H9 (cell line): ENCODE results near the gene PIAS4. TPM values are rescaled to one million over a fixed set of nuclear protein-coding genes. Genes with fewer than 3 reads are reported as not detected.
A peak's percentile ranks its signal among the peaks of the same experiment; 100 is the strongest.

Source experiments
- DNase-seq: peaks from one replicate; pipeline ENCODE4 v3.0.0-alpha.2; 2017
- H2AFZ ChIP-seq: one replicate; pipeline ENCODE4 v1.6.1; 2013; ENCODE audit warnings: mild to moderate bottlenecking, low read length, control low read depth, moderate library complexity
- H2AK5ac ChIP-seq: 2 replicates; pipeline ENCODE4 v1.6.1; 2013; ENCODE audit warnings: low read length, control low read depth, mixed read lengths; ENCODE audit not compliant: insufficient read length
- H2BK120ac ChIP-seq: one replicate; pipeline ENCODE4 v1.6.1; 2013; ENCODE audit warnings: low read depth, mild to moderate bottlenecking, low read length, control low read depth, inconsistent platforms; ENCODE audit not compliant: poor library complexity, severe bottlenecking
- H2BK12ac ChIP-seq: 2 replicates; pipeline ENCODE4 v1.6.1; 2013; ENCODE audit warnings: low read length, control low read depth, mixed read lengths, low read depth; ENCODE audit not compliant: insufficient read length
- H2BK15ac ChIP-seq: 2 replicates; pipeline ENCODE4 v1.6.1; 2013; ENCODE audit warnings: low read depth, low read length, control low read depth
- H2BK20ac ChIP-seq: one replicate; pipeline ENCODE4 v1.6.1; 2013; ENCODE audit warnings: low read depth, mild to moderate bottlenecking, low read length, control low read depth, inconsistent platforms; ENCODE audit not compliant: poor library complexity, severe bottlenecking
- H2BK5ac ChIP-seq: 2 replicates; pipeline ENCODE4 v1.6.1; 2013; ENCODE audit warnings: low read length, control low read depth, mixed read lengths; ENCODE audit not compliant: insufficient read length
- H3K14ac ChIP-seq: 2 replicates; pipeline ENCODE4 v1.6.1; 2013; ENCODE audit warnings: low read length, control low read depth; ENCODE audit not compliant: insufficient read depth
- H3K18ac ChIP-seq: 2 replicates; pipeline ENCODE4 v1.6.1; 2013; ENCODE audit warnings: low read depth, mild to moderate bottlenecking, mixed read lengths, low read length, control low read depth; ENCODE audit not compliant: insufficient read length
- H3K23ac ChIP-seq: 2 replicates; pipeline ENCODE4 v1.6.1; 2013; ENCODE audit warnings: low read length, control low read depth, mixed read lengths, low read depth; ENCODE audit not compliant: insufficient read length
- H3K23me2 ChIP-seq: 2 replicates; pipeline ENCODE4 v1.6.1; 2013; ENCODE audit warnings: low read depth, mild to moderate bottlenecking, mixed read lengths, low read length, control low read depth; ENCODE audit not compliant: insufficient read length, poor library complexity, severe bottlenecking
- H3K27ac ChIP-seq: 2 replicates; pipeline ENCODE4 v1.5.1; 2013; ENCODE audit warnings: low read length, control low read depth, mixed read lengths, low read depth; ENCODE audit not compliant: insufficient read length
- H3K27me3 ChIP-seq: 2 replicates; pipeline ENCODE4 v1.6.1; 2013; ENCODE audit warnings: low read length, control low read depth, inconsistent platforms; ENCODE audit not compliant: insufficient read depth
- H3K4ac ChIP-seq: 2 replicates; pipeline ENCODE4 v1.6.1; 2013; ENCODE audit warnings: low read depth, mild to moderate bottlenecking, control low read depth, inconsistent platforms, low read length, moderate library complexity
- H3K4me1 ChIP-seq: 2 replicates; pipeline ENCODE4 v1.6.1; 2013; ENCODE audit warnings: low read length, control low read depth, inconsistent platforms; ENCODE audit not compliant: insufficient read depth
- H3K4me2 ChIP-seq: 2 replicates; pipeline ENCODE4 v1.6.1; 2013; ENCODE audit warnings: low read length, control low read depth, mixed read lengths; ENCODE audit not compliant: insufficient read length, insufficient read depth
- H3K56ac ChIP-seq: 2 replicates; pipeline ENCODE4 v1.6.1; 2013; ENCODE audit warnings: low read depth, mild to moderate bottlenecking, mixed read lengths, low read length, control low read depth; ENCODE audit not compliant: insufficient read length
- H3K79me1 ChIP-seq: 2 replicates; pipeline ENCODE4 v1.6.1; 2013; ENCODE audit warnings: low read depth, mild to moderate bottlenecking, moderate library complexity, low read length, control low read depth, inconsistent platforms; ENCODE audit not compliant: insufficient read depth, poor library complexity, severe bottlenecking
- H3K79me2 ChIP-seq: 2 replicates; pipeline ENCODE4 v1.6.1; 2013; ENCODE audit warnings: low read length, control low read depth, inconsistent platforms; ENCODE audit not compliant: insufficient read depth
- H3K9ac ChIP-seq: 2 replicates; pipeline ENCODE4 v1.6.1; 2013; ENCODE audit warnings: low read length, control low read depth, mixed read lengths; ENCODE audit not compliant: insufficient read length; ENCODE audit errors: extremely low read depth
- H3K9me3 ChIP-seq: one replicate; pipeline ENCODE4 v1.6.1; 2013; ENCODE audit warnings: low read depth, low read length, inconsistent platforms; ENCODE audit not compliant: control insufficient read depth
- H3T11ph ChIP-seq: one replicate; pipeline ENCODE4 v1.6.1; 2013; ENCODE audit warnings: mild to moderate bottlenecking, low read length, control low read depth, inconsistent platforms
- H4K20me1 ChIP-seq: one replicate; pipeline ENCODE4 v1.6.1; 2013; ENCODE audit not compliant: control insufficient read depth, insufficient read length, insufficient read depth
- H4K5ac ChIP-seq: 2 replicates; pipeline ENCODE4 v1.6.1; 2013; ENCODE audit warnings: low read depth, mild to moderate bottlenecking, mixed read lengths, low read length, control low read depth; ENCODE audit not compliant: insufficient read length
- H4K8ac ChIP-seq: replicated peaks from 2 replicates; pipeline ENCODE4 v1.6.1; 2013; ENCODE audit warnings: low read length, control low read depth, mixed read lengths, low read depth; ENCODE audit not compliant: insufficient read length
- H4K91ac ChIP-seq: 2 replicates; pipeline ENCODE4 v1.6.1; 2013; ENCODE audit warnings: low read depth, mild to moderate bottlenecking, moderate library complexity, mixed read lengths, low read length, control low read depth; ENCODE audit not compliant: insufficient read length
- H3K27ac Mint-ChIP-seq, 3 experiments: 2 replicates in 2 of 3; 3 replicates in 1 of 3; pipeline ENCODE4 v1.8.0; 2020 to 2021; ENCODE audit warnings: mixed read lengths in 3 of 3, mild to moderate bottlenecking in 1 of 3, moderate library complexity in 1 of 3
- H3K27me3 Mint-ChIP-seq: 2 replicates; pipeline ENCODE4 v1.8.0; 2021; ENCODE audit warnings: low read depth, mild to moderate bottlenecking, moderate library complexity, mixed read lengths
- H3K36me3 Mint-ChIP-seq, 3 experiments: 2 replicates in 2 of 3; 3 replicates in 1 of 3; pipeline ENCODE4 v1.8.0; 2020 to 2021; ENCODE audit warnings: low read depth in 3 of 3, mixed read lengths in 3 of 3; ENCODE audit not compliant: insufficient read depth in 1 of 3
- H3K4me1 Mint-ChIP-seq, 2 experiments: 2 replicates each; pipeline ENCODE4 v1.8.0; 2020; ENCODE audit warnings: mixed read lengths in 2 of 2
- H3K4me3 Mint-ChIP-seq, 2 experiments: 2 replicates in 1 of 2; 3 replicates in 1 of 2; pipeline ENCODE4 v1.8.0; 2020 to 2021; ENCODE audit warnings: mild to moderate bottlenecking in 2 of 2, mixed read lengths in 2 of 2, moderate library complexity in 1 of 2
- H3K9me3 Mint-ChIP-seq, 2 experiments: 2 replicates in 1 of 2; 3 replicates in 1 of 2; pipeline ENCODE4 v1.8.0; 2020; ENCODE audit warnings: mild to moderate bottlenecking in 2 of 2, mixed read lengths in 2 of 2, moderate library complexity in 1 of 2
- WGBS: extraction: QIAGEN DNeasy Blood & Tissue Kit; methylation state at CpG from one replicate; pipeline ENCODE4 v1.1.7; 2013; ENCODE audit warnings: missing lambda C conversion rate, low lambda C conversion rate, mixed read lengths; ENCODE audit not compliant: insufficient read length; ENCODE audit errors: extremely low coverage; 5-methylcytosine and 5-hydroxymethylcytosine counted together
- total RNA-seq: library from RNA; stranded (reverse); gene quantifications from 2 replicates; pipeline ENCODE4 v1.2.1, GENCODE V29; 2021
- TF ChIP-seq, protein P1 (sequence below): fragments of 200-600 bp; sonication (generic); conservative IDR thresholded peaks from 3 replicates; pipeline ENCODE4 v1.8.0; 2021; ENCODE audit warnings: antibody characterized with exemption, mild to moderate bottlenecking

Gene PIAS4
- total RNA-seq, 1 experiment from 2014 or later: 52.0 TPM

DNA sequence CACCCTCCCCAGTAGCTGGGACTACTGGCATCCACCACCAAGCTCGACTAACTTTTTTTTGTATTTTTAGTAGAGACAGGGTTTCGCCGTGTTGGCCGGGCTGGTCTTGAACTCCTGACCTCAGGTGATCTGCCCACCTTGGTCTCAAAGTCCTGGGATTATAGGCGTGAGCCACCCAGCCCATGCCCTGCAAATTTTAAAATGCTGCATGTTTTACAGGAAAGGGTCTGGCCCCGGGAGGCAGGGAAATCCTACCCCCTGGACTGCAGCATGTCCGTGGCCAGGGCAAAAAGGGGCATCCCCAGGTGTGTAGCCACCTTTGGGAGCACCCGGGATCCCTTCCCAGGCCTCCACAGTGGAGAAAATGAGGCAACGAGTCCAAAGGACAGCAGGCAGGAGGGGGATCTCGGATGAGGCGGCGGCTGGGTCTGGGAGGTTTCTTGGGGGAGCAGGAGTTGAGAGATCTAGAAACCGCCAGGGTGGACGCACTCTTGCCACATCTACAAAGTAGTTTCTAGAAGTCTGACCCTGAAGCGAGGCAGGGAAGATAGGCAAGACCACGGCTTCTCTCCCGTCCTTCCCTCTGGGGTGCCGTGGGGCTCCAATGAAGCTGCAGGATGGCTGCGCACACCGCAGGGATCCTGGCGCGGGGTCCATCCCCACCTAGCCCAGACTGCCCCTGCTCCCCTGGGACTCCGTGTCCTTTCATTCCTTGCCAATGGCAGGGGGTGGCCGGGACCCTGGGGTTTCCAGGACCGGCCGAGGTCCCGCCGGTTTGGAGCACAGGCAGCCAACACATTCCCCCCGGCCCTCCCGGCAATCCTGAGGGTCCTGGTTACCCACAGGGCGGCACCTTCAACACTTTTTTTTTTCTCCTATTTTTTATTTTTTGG, 80.5 kb downstream of the PIAS4 start:
- Histone ChIP-seq H3K79me2 (no peaks in the 10 kb centered on the region), H3T11ph (no peak overlapping the region), H3K14ac (no peak overlapping the region), H3K56ac (no peak overlapping the region), H4K20me1 (no peaks in the 10 kb centered on the region), H3K27me3 (no peaks in the 10 kb centered on the region), H2AFZ (no peak overlapping the region), H2AK5ac (no peak overlapping the region), H4K5ac (no peak overlapping the region), H2BK120ac (no peak overlapping the region), H3K4me1 (no peaks in the 10 kb centered on the region), H3K23me2 (no peaks in the 10 kb centered on the region), H2BK5ac (no peak overlapping the region), H3K9ac (no peak overlapping the region), H3K4ac (no peak overlapping the region), H2BK20ac (no peak overlapping the region), H3K4me2 (no peak overlapping the region), H3K23ac (no peak overlapping the region), H3K27ac (no peak overlapping the region), H3K79me1 (no peaks in the 10 kb centered on the region), H2BK15ac (no peak overlapping the region), H3K18ac (no peak overlapping the region), H3K9me3 (no peaks in the 10 kb centered on the region), H4K8ac (no peak overlapping the region), H2BK12ac (no peak overlapping the region), H4K91ac (no peak overlapping the region)
- WGBS: no CpG with 5 or more reads among the region's 31 CpGs
- H3K9me3 Mint-ChIP-seq: no peaks in the 10 kb centered on the region; a peak in 1 of 5 replicates
- peaks cover 0 to 7% of the 10 kb centered on the region in 2 experiments; a peak in 1 of 4 replicates for H3K4me1 Mint-ChIP-seq
- H3K36me3 Mint-ChIP-seq: peaks cover 3 to 17% (median 14%) of the 10 kb centered on the region in 3 experiments; a peak in 6 of 7 replicates
- no peak for DNase-seq
- H3K27me3 Mint-ChIP-seq: no peaks in the 10 kb centered on the region; the same call in 1 of the 2 replicates
- no peak overlapping the region for H3K4me3 Mint-ChIP-seq
- TF ChIP-seq, protein P1, sequence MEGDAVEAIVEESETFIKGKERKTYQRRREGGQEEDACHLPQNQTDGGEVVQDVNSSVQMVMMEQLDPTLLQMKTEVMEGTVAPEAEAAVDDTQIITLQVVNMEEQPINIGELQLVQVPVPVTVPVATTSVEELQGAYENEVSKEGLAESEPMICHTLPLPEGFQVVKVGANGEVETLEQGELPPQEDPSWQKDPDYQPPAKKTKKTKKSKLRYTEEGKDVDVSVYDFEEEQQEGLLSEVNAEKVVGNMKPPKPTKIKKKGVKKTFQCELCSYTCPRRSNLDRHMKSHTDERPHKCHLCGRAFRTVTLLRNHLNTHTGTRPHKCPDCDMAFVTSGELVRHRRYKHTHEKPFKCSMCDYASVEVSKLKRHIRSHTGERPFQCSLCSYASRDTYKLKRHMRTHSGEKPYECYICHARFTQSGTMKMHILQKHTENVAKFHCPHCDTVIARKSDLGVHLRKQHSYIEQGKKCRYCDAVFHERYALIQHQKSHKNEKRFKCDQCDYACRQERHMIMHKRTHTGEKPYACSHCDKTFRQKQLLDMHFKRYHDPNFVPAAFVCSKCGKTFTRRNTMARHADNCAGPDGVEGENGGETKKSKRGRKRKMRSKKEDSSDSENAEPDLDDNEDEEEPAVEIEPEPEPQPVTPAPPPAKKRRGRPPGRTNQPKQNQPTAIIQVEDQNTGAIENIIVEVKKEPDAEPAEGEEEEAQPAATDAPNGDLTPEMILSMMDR: no peak
- H3K27ac Mint-ChIP-seq: peak overlapping the region in 2 of 3 experiments; percentile 57 to 91; a peak in 2 of 7 replicates
